CD4-positive, alpha-beta T cell (primary cell): ENCODE results near the gene ADAMTS8. TPM values are rescaled to one million over a fixed set of nuclear protein-coding genes. Genes with fewer than 3 reads are reported as not detected.

Source experiments
- ATAC-seq: fragments of 200-7000 bp; cut with Tn5 transposase; one replicate; pipeline ENCODE4 v1.10.0; 2022; ENCODE audit warnings: mild to moderate bottlenecking; ENCODE audit not compliant: poor library complexity
- CTCF ChIA-PET: fragments of 350-600 bp; sonication (Branson Sonifier 250); formaldehyde crosslinking; loops from one replicate; lab custom pipeline; 2021; ENCODE audit warnings: antibody characterized with exemption, inconsistent platforms; lab: Charles Lee
- POLR2A ChIA-PET: fragments of 350-600 bp; sonication (Branson Sonifier 250); formaldehyde crosslinking; loops from one replicate; lab custom pipeline; 2021; ENCODE audit warnings: antibody characterized with exemption, inconsistent platforms; lab: Charles Lee
- DNase-seq, 14 experiments: peaks; one replicate each; pipeline ENCODE4 v3.0.0-alpha.2; 2013 to 2020; ENCODE audit warnings: mixed read lengths in 2 of 14
- H3K27ac ChIP-seq, 2 donors: one replicate each; pipeline versions ENCODE4 v1.5.1 to v1.7.0; 2013; ENCODE audit warnings: low read length in 2 of 2, low read depth in 1 of 2, mild to moderate bottlenecking in 1 of 2
- H3K27me3 ChIP-seq, 2 experiments: 1 replicate in 1 of 2; 2 replicates in 1 of 2; pipeline versions ENCODE4 v1.6.1 to v1.7.0; 2013; ENCODE audit warnings: low read length in 2 of 2, control low read depth in 1 of 2, mild to moderate bottlenecking in 1 of 2, moderate library complexity in 1 of 2; ENCODE audit not compliant: insufficient read depth in 2 of 2, control insufficient read depth in 1 of 2
- H3K36me3 ChIP-seq: one replicate; pipeline ENCODE4 v1.6.1; 2013; ENCODE audit warnings: low read length, control low read depth; ENCODE audit not compliant: insufficient read depth
- H3K4me1 ChIP-seq: one replicate; pipeline ENCODE4 v1.6.1; 2013; ENCODE audit warnings: low read length, control low read depth; ENCODE audit not compliant: insufficient read depth
- H3K4me3 ChIP-seq: one replicate; pipeline ENCODE4 v1.5.1; 2013; ENCODE audit warnings: mild to moderate bottlenecking, low read length, moderate library complexity
- H3K9me3 ChIP-seq, 2 experiments: 1 replicate in 1 of 2; 2 replicates in 1 of 2; pipeline versions ENCODE4 v1.6.1 to v1.7.0; 2013; ENCODE audit warnings: low read length in 2 of 2, mild to moderate bottlenecking in 2 of 2, control low read depth in 1 of 2, moderate library complexity in 1 of 2; ENCODE audit not compliant: control insufficient read depth in 1 of 2, insufficient read depth in 1 of 2
- H3K27ac Mint-ChIP-seq: one replicate; pipeline ENCODE4 v1.8.0; 2020; ENCODE audit warnings: mixed read lengths
- H3K27me3 Mint-ChIP-seq: one replicate; pipeline ENCODE4 v1.8.0; 2021; ENCODE audit warnings: mixed read lengths
- H3K36me3 Mint-ChIP-seq: one replicate; pipeline ENCODE4 v1.8.0; 2021; ENCODE audit warnings: low read depth, mixed read lengths
- H3K4me1 Mint-ChIP-seq: one replicate; pipeline ENCODE4 v1.8.0; 2021; ENCODE audit warnings: low read depth, mixed read lengths
- H3K4me3 Mint-ChIP-seq: one replicate; pipeline ENCODE4 v1.8.0; 2020; ENCODE audit warnings: mild to moderate bottlenecking, mixed read lengths
- H3K9me3 Mint-ChIP-seq: one replicate; pipeline ENCODE4 v1.8.0; 2020; ENCODE audit warnings: mixed read lengths
- intact Hi-C, 2 experiments: fragments of 100-400 bp; cut with DNase I in 1 of 2; cut with micrococcal nuclease in 1 of 2; formaldehyde crosslinking; loops; one replicate each; pipeline versions ENCODE4 v1.15.1 to v1.9.0; 2023 to 2025; cut with DNase I, micrococcal nuclease
- total RNA-seq, 174 experiments: library from RNA in 2 of 174; stranded (reverse) in 2 of 174; gene quantifications; one replicate each; pipeline ENCODE4 v1.2.3 and lab custom pipeline; 2021 to 2026
- TF ChIP-seq, protein P1 (sequence below): fragments of 200-600 bp; IDR thresholded peaks from one replicate; pipeline ENCODE4 v1.8.0; 2022; ENCODE audit warnings: antibody characterized with exemption, mild to moderate bottlenecking

The ADAMTS8 gene
- total RNA-seq, 2 experiments from 2014 or later, result not detected

DNA sequence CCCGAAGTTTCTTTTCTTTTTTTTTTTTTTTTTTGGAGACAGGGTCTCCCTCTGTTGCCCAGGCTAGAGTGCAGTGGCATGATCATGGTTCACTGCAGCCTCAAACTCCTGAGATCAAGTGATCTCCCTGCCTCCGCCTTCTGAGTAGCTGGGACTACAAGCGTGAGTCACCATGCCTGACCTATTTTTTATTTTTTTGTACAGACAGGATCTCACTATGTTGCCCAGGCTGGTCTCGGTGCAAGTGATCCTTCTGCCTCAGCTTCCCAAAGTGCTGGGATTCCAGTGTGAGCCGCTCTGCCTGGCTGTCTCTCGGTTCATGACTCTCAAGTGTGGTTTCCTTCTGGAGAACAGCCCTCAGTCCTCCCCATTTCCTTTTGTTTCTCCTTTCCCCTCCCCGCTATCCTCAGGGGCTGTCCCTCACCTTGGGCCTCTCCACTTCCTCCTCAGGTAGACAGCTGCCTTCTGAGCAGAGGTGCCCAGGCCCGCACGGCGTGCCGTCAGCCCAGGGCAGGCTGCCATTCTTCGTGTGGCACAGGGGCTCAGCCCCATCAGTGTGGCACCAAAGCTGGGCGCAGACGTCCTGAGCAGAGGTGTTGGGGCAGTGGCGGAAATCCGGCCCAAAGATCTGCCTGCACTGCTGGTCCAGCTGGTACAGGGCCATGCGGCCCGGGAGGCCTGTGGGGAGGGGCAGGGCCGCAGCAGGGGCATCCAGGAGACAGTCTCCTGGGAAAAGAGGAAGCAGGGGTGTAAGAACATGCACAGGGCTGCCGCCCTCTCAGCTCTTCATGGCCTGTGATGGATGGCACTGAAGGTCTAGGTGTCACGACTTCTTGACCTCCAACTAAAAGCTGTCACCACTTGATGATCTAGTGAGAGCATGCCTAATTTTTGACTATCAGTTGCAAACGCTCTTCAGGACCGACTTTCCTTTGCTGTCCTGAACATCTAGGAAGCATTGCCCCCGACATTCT is 14.0 kb downstream of the ADAMTS8 start:
- peaks cover 28% of the 10 kb centered on the region for H3K27me3 Mint-ChIP-seq
- no peaks in the 10 kb centered on the region for H3K9me3 Mint-ChIP-seq
- no peaks in the 10 kb centered on the region for H3K36me3 ChIP-seq
- H3K9me3 ChIP-seq, result no peaks in the 10 kb centered on the region
- no peak overlapping the region for H3K27ac Mint-ChIP-seq
- DNase-seq, result no peak
- no peaks in the 10 kb centered on the region for H3K4me1 ChIP-seq
- intact Hi-C loops, result no loop called here
- H3K27me3 ChIP-seq, result peaks cover 0 to 6% of the 10 kb centered on the region in 2 experiments
- no peak overlapping the region for H3K4me3 Mint-ChIP-seq
- no peak for ATAC-seq
- H3K27ac ChIP-seq, result no peak overlapping the region
- ChIA-PET CTCF (interaction anchor here (0.7 kb wide), 1 partner anchor 17 kb away, joined by 3 read pairs; no protein-coding TSS in a partner anchor), POLR2A (no interaction called here)
- H3K4me3 ChIP-seq, result no peak overlapping the region
- H3K36me3 Mint-ChIP-seq, result no peaks in the 10 kb centered on the region
- H3K4me1 Mint-ChIP-seq, result no peaks in the 10 kb centered on the region
- TF ChIP-seq, protein P1, sequence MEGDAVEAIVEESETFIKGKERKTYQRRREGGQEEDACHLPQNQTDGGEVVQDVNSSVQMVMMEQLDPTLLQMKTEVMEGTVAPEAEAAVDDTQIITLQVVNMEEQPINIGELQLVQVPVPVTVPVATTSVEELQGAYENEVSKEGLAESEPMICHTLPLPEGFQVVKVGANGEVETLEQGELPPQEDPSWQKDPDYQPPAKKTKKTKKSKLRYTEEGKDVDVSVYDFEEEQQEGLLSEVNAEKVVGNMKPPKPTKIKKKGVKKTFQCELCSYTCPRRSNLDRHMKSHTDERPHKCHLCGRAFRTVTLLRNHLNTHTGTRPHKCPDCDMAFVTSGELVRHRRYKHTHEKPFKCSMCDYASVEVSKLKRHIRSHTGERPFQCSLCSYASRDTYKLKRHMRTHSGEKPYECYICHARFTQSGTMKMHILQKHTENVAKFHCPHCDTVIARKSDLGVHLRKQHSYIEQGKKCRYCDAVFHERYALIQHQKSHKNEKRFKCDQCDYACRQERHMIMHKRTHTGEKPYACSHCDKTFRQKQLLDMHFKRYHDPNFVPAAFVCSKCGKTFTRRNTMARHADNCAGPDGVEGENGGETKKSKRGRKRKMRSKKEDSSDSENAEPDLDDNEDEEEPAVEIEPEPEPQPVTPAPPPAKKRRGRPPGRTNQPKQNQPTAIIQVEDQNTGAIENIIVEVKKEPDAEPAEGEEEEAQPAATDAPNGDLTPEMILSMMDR, result no peak

DNA sequence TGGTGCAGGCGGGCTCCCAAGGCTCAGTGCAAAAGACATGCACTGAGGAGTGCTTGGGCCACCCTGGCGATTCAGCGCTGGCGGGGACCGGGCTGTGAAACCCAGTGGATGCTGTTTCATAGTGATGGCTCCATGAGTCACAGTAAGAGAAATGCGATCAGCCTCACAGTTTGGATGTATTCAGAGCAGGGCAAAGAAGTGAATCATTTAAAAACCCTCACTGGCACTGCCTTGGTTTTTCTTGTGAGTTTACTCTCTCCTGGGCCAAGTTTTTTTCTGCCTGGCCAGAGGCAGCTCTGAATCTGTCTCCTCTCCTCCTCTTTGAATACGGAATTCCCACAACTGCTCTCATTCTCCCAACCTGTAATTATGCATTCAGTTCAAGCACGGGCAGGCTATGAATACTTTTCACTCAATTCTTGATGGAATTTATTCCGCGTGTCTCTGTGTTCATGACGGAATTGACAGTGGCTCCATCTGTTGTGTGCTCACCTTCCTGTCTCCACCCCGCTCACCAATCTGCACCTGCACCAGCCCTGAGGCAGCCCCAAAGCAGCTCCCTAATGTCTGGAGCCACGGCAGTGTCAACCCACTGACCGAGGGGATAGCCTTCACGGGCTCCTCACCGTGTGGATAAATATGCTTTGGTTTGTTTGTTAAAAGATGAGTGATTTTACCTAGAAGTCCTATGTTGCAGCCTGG is 14.9 kb downstream of the ADAMTS8 start:
- Histone ChIP-seq H3K36me3 (no peaks in the 10 kb centered on the region), H3K27me3 (peaks cover 0 to 6% of the 10 kb centered on the region in 2 experiments), H3K4me3 (no peak overlapping the region), H3K4me1 (no peaks in the 10 kb centered on the region), H3K9me3 (no peaks in the 10 kb centered on the region), H3K27ac (no peak overlapping the region)
- Mint-ChIP-seq H3K4me1 (no peaks in the 10 kb centered on the region), H3K4me3 (no peak overlapping the region), H3K27ac (no peak overlapping the region), H3K27me3 (peaks cover 28% of the 10 kb centered on the region), H3K9me3 (no peaks in the 10 kb centered on the region), H3K36me3 (no peaks in the 10 kb centered on the region)
- TF ChIP-seq, protein P1, result no peak
- POLR2A ChIA-PET, result no interaction called here
- ATAC-seq (no peak), DNase-seq (no peak)
- CTCF ChIA-PET, result no interaction called here
- intact Hi-C loops, result no loop called here

DNA sequence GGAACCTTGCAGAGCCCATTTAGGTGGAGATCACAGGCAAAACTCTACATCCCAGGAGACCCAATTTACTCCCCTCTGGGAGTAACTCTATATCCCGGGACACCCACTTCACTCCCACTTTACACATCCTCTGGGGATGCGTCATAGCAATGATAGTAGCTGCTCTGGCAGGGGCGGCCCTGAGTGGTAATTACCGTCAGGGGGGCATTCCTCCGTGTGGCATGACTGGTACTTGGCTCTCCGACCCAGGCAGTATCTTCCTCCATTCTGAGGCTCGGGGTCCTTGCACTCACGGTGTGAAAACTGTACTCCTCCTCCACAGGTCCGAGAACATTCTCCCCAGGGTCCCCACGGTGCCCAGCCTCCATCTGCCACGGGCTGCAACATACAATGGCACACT is 17.2 kb downstream of the ADAMTS8 start:
- Histone ChIP-seq H3K4me1 (no peaks in the 10 kb centered on the region), H3K36me3 (no peaks in the 10 kb centered on the region), H3K4me3 (no peak overlapping the region), H3K27ac (no peak overlapping the region), H3K9me3 (no peaks in the 10 kb centered on the region), H3K27me3 (peaks cover 0 to 6% of the 10 kb centered on the region in 2 experiments)
- TF ChIP-seq, protein P1, result no peak
- Mint-ChIP-seq H3K9me3 (no peaks in the 10 kb centered on the region), H3K27ac (no peak overlapping the region), H3K4me3 (no peak overlapping the region), H3K36me3 (no peaks in the 10 kb centered on the region), H3K27me3 (peaks cover 24% of the 10 kb centered on the region), H3K4me1 (no peaks in the 10 kb centered on the region)
- ChIA-PET POLR2A (no interaction called here), CTCF (no interaction called here)
- ATAC-seq (no peak), DNase-seq (no peak)
- intact Hi-C loops, result no loop called here
